Neural cell (in vitro differentiated cells): ENCODE results near the gene ADK. TPM values are rescaled to one million over a fixed set of nuclear protein-coding genes. Genes with fewer than 3 reads are reported as not detected.

ENCODE experiments used
- H2AFZ ChIP-seq: fragments of 200-600, 300-800 bp; sonication (generic), shearing (Covaris generic); 2 replicates; pipeline ENCODE4 v1.6.0; 2014; ENCODE audit warnings: low read depth, mild to moderate bottlenecking, antibody characterized with exemption, low read length, moderate library complexity
- H3F3A ChIP-seq: fragments of 200-600 bp; shearing (Covaris generic); 2 replicates; pipeline ENCODE4 v1.6.1; 2016; ENCODE audit warnings: mild to moderate bottlenecking, moderate library complexity, mixed read lengths, antibody characterized with exemption, low read length; ENCODE audit not compliant: insufficient read depth, poor library complexity, severe bottlenecking
- H3K27ac ChIP-seq: fragments of 200-600, 300-800 bp; sonication (generic), shearing (Covaris generic); 2 replicates; pipeline ENCODE4 v1.5.1; 2014; ENCODE audit warnings: mild to moderate bottlenecking, low read length, moderate library complexity
- H3K27me3 ChIP-seq: fragments of 300-800, 200-600 bp; sonication (generic), shearing (Covaris generic); 2 replicates; pipeline ENCODE4 v1.6.0; 2014; ENCODE audit warnings: mild to moderate bottlenecking, low read depth, low read length, moderate library complexity; ENCODE audit not compliant: insufficient read depth
- H3K36me3 ChIP-seq: fragments of 300-800, 200-600 bp; sonication (generic), shearing (Covaris generic); 2 replicates; pipeline ENCODE4 v1.5.1; 2014; ENCODE audit warnings: mild to moderate bottlenecking, antibody characterized with exemption, low read length, moderate library complexity; ENCODE audit not compliant: insufficient read depth
- H3K4me2 ChIP-seq: fragments of 300-800, 200-600 bp; sonication (generic), shearing (Covaris generic); 2 replicates; pipeline ENCODE4 v1.6.0; 2014; ENCODE audit warnings: mild to moderate bottlenecking, low read length
- H3K4me3 ChIP-seq: fragments of 300-800, 200-600 bp; sonication (generic), shearing (Covaris generic); 2 replicates; pipeline ENCODE4 v1.5.1; 2014; ENCODE audit warnings: mild to moderate bottlenecking, low read length, moderate library complexity
- H3K79me2 ChIP-seq: fragments of 200-600 bp; shearing (Covaris generic); replicated peaks from 2 replicates; pipeline ENCODE4 v1.6.0; 2014; ENCODE audit warnings: mild to moderate bottlenecking, low read length, moderate library complexity; ENCODE audit not compliant: insufficient read depth
- H3K9ac ChIP-seq: fragments of 300-800, 200-600 bp; sonication (generic), shearing (Covaris generic); 2 replicates; pipeline ENCODE4 v1.6.1; 2016; ENCODE audit warnings: mild to moderate bottlenecking, low read length, mixed read lengths
- H3K9me2 ChIP-seq: fragments of 200-600 bp; shearing (Covaris generic); 2 replicates; pipeline ENCODE4 v1.6.1; 2016; ENCODE audit warnings: mild to moderate bottlenecking, low read length, mixed read lengths; ENCODE audit not compliant: insufficient read depth
- H3K9me3 ChIP-seq: fragments of 200-600, 300-800 bp; sonication (generic), shearing (Covaris generic); 2 replicates; pipeline ENCODE4 v1.6.1; 2016; ENCODE audit warnings: mild to moderate bottlenecking, mixed run types, low read length, moderate library complexity, mixed read lengths
- H4K20me1 ChIP-seq: fragments of 200-600 bp; shearing (Covaris generic); 2 replicates; pipeline ENCODE4 v1.6.1; 2016; ENCODE audit warnings: mild to moderate bottlenecking, mixed run types; ENCODE audit not compliant: insufficient read depth
- EP300 ChIP-seq: fragments of 450-650 bp; conservative IDR thresholded peaks from 2 replicates; pipeline ENCODE4 v1.6.1; 2014; ENCODE audit warnings: antibody characterized with exemption, mild to moderate bottlenecking, moderate library complexity; ENCODE audit not compliant: poor library complexity, severe bottlenecking
- EZH2 ChIP-seq: fragments of 200-600, 300-800 bp; shearing (Covaris generic), sonication (generic); IDR thresholded peaks from 2 replicates; pipeline ENCODE4 v1.6.1; 2014; ENCODE audit warnings: antibody characterized with exemption, low read length, borderline replicate concordance, mild to moderate bottlenecking; ENCODE audit not compliant: insufficient read depth, poor library complexity, severe bottlenecking
- MXI1 ChIP-seq: fragments of 450-650 bp; conservative IDR thresholded peaks from 2 replicates; pipeline ENCODE4 v1.6.1; 2014; ENCODE audit warnings: antibody characterized with exemption, mild to moderate bottlenecking; ENCODE audit not compliant: poor library complexity, severe bottlenecking
- POLR2AphosphoS5 ChIP-seq: IDR thresholded peaks from 2 replicates; pipeline ENCODE4 v1.6.1; 2012
- RAD21 ChIP-seq: fragments of 450-650 bp; conservative IDR thresholded peaks from 2 replicates; pipeline ENCODE4 v1.6.1; 2014; ENCODE audit warnings: antibody characterized with exemption, mild to moderate bottlenecking, moderate library complexity
- SMC3 ChIP-seq: fragments of 450-650 bp; conservative IDR thresholded peaks from 2 replicates; pipeline ENCODE4 v1.6.1; 2014; ENCODE audit warnings: antibody characterized with exemption, mild to moderate bottlenecking, moderate library complexity; ENCODE audit not compliant: poor library complexity
- TAF1 ChIP-seq: IDR thresholded peaks from 2 replicates; pipeline ENCODE4 v1.6.1; 2012; ENCODE audit warnings: low read depth
- polyA plus RNA-seq: library from polyadenylated mRNA; depleted of rRNA; stranded (reverse); fragments of >200 nt; gene quantifications from 2 replicates; pipeline ENCODE4 v1.2.3, GENCODE V29; 2014
- TF ChIP-seq, protein P1 (sequence below): fragments of 450-650 bp; IDR thresholded peaks from 2 replicates; pipeline ENCODE4 v1.5.1; 2014; ENCODE audit warnings: antibody characterized with exemption, mild to moderate bottlenecking, moderate library complexity; ENCODE audit not compliant: poor library complexity, severe bottlenecking
- TF ChIP-seq, protein P2 (sequence below): IDR thresholded peaks from 2 replicates; pipeline ENCODE4 v1.6.1; 2012; ENCODE audit warnings: borderline replicate concordance

Gene ADK
- polyA plus RNA-seq, 1 donor from 2014 or later = 19.5 TPM

DNA sequence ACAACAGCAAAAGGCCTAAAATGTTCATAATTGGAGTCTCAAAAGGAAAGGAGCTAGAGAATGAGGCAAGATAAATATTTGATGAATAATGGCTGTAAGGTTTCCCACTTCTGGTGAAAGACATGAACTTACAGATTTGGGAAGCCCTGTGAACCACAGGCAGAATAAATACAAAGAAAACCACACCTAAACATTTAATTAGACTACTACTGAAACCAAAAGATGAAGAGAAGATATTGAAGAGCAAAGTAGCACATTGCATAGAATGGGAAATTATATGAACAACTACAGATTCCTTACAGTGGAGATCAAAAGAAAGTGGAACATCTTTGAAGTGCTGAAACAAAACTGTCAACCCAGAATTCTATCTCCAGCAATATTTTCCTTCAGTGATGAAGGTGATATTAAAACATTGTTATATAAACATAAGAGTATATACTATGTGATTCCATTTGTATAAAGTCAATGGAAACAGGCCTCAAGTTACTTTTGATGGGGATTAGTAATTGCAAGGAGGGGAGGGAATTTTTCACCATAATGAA lies 484.0 kb downstream of the ADK start:
- Histone ChIP-seq H2AFZ (no peak overlapping the region), H3K4me2 (no peak overlapping the region), H3K79me2 (no peaks in the 10 kb centered on the region), H3K4me3 (no peak overlapping the region), H3K9me3 (no peaks in the 10 kb centered on the region), H3K36me3 (no peaks in the 10 kb centered on the region), H3K9me2 (no peaks in the 10 kb centered on the region), H3F3A (no peaks in the 10 kb centered on the region), H3K27ac (no peak overlapping the region), H3K27me3 (no peaks in the 10 kb centered on the region), H3K9ac (no peak overlapping the region), H4K20me1 (no peaks in the 10 kb centered on the region)
- TF ChIP-seq EZH2 = no peak
- no peak for TF ChIP-seq EP300
- TF ChIP-seq SMC3 = no peak
- TF ChIP-seq, protein P1, sequence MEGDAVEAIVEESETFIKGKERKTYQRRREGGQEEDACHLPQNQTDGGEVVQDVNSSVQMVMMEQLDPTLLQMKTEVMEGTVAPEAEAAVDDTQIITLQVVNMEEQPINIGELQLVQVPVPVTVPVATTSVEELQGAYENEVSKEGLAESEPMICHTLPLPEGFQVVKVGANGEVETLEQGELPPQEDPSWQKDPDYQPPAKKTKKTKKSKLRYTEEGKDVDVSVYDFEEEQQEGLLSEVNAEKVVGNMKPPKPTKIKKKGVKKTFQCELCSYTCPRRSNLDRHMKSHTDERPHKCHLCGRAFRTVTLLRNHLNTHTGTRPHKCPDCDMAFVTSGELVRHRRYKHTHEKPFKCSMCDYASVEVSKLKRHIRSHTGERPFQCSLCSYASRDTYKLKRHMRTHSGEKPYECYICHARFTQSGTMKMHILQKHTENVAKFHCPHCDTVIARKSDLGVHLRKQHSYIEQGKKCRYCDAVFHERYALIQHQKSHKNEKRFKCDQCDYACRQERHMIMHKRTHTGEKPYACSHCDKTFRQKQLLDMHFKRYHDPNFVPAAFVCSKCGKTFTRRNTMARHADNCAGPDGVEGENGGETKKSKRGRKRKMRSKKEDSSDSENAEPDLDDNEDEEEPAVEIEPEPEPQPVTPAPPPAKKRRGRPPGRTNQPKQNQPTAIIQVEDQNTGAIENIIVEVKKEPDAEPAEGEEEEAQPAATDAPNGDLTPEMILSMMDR = no peak
- no peak for TF ChIP-seq MXI1
- TF ChIP-seq, protein P2, sequence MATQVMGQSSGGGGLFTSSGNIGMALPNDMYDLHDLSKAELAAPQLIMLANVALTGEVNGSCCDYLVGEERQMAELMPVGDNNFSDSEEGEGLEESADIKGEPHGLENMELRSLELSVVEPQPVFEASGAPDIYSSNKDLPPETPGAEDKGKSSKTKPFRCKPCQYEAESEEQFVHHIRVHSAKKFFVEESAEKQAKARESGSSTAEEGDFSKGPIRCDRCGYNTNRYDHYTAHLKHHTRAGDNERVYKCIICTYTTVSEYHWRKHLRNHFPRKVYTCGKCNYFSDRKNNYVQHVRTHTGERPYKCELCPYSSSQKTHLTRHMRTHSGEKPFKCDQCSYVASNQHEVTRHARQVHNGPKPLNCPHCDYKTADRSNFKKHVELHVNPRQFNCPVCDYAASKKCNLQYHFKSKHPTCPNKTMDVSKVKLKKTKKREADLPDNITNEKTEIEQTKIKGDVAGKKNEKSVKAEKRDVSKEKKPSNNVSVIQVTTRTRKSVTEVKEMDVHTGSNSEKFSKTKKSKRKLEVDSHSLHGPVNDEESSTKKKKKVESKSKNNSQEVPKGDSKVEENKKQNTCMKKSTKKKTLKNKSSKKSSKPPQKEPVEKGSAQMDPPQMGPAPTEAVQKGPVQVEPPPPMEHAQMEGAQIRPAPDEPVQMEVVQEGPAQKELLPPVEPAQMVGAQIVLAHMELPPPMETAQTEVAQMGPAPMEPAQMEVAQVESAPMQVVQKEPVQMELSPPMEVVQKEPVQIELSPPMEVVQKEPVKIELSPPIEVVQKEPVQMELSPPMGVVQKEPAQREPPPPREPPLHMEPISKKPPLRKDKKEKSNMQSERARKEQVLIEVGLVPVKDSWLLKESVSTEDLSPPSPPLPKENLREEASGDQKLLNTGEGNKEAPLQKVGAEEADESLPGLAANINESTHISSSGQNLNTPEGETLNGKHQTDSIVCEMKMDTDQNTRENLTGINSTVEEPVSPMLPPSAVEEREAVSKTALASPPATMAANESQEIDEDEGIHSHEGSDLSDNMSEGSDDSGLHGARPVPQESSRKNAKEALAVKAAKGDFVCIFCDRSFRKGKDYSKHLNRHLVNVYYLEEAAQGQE = no peak

DNA sequence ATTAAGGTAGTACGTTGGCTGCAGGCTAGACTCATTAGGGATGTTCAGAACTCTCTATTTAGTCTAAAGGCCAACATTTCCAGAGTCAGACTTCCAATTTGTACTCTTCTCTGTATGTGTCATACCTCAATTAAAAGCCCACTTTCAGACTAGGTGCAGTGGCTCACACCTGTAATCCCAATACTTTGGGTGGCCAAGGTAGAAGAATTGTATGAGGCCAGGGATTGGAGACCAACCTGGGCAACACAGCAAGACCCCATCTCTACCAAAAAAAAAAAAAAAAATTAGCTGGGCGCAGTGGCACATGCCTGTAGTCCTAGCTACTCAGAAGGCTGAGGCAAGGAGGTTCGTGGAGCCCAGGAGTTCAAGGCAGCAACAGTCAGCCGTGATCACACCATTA lies 484.6 kb downstream of the ADK start:
- no peaks in the 10 kb centered on the region for H4K20me1 ChIP-seq
- no peaks in the 10 kb centered on the region for H3K9me2 ChIP-seq
- no peaks in the 10 kb centered on the region for H3F3A ChIP-seq
- no peak overlapping the region for H3K4me3 ChIP-seq
- no peaks in the 10 kb centered on the region for H3K27me3 ChIP-seq
- H3K9me3 ChIP-seq = no peaks in the 10 kb centered on the region
- no peaks in the 10 kb centered on the region for H3K79me2 ChIP-seq
- TF ChIP-seq POLR2AphosphoS5 (no peak), TAF1 (no peak), EZH2 (no peak), RAD21 (no peak), MXI1 (no peak), SMC3 (no peak), EP300 (no peak)
- TF ChIP-seq, protein P1 = no peak
- TF ChIP-seq, protein P2 = no peak
- H3K27ac ChIP-seq = no peak overlapping the region
- no peak overlapping the region for H3K4me2 ChIP-seq
- H3K9ac ChIP-seq = no peak overlapping the region
- H2AFZ ChIP-seq = no peak overlapping the region
- no peaks in the 10 kb centered on the region for H3K36me3 ChIP-seq
